PC-3 (cell line): ENCODE data around the gene LTBR.

ENCODE experiments used
- EZH2 ChIP-seq: fragments of 300-600 bp; sonication (generic); IDR thresholded peaks from one replicate; pipeline ENCODE4 v1.6.1; 2017; ENCODE audit warnings: antibody characterized with exemption, mild to moderate bottlenecking, low read length; ENCODE audit not compliant: unreplicated experiment
- TF ChIP-seq, protein P1 (sequence below): fragments of 300-600 bp; sonication (generic); conservative IDR thresholded peaks from 2 replicates; pipeline ENCODE4 v1.5.1; 2017; ENCODE audit warnings: antibody characterized with exemption, low read depth, mild to moderate bottlenecking, low read length

DNA sequence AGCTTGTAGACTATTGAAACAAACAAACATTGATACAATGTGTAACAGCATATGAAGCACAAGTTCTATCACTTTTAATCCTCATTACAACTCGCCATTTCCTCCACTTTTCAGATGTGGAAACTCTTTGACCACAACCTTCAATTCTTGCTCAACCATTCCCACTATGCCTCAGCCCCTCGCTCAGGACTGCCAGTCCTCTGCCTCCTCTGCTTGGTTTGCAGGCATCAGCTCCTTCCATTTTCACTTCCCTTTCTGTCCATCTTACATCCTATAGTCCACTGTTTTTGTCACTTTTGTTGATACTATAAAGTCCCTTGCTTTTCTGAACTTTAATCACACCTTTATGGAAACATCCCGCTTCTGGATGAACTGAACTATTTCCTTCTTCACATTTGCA lies 32.6 kb downstream of the LTBR start:
- TF ChIP-seq, protein P1, sequence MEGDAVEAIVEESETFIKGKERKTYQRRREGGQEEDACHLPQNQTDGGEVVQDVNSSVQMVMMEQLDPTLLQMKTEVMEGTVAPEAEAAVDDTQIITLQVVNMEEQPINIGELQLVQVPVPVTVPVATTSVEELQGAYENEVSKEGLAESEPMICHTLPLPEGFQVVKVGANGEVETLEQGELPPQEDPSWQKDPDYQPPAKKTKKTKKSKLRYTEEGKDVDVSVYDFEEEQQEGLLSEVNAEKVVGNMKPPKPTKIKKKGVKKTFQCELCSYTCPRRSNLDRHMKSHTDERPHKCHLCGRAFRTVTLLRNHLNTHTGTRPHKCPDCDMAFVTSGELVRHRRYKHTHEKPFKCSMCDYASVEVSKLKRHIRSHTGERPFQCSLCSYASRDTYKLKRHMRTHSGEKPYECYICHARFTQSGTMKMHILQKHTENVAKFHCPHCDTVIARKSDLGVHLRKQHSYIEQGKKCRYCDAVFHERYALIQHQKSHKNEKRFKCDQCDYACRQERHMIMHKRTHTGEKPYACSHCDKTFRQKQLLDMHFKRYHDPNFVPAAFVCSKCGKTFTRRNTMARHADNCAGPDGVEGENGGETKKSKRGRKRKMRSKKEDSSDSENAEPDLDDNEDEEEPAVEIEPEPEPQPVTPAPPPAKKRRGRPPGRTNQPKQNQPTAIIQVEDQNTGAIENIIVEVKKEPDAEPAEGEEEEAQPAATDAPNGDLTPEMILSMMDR, result no peak
- no peak for TF ChIP-seq EZH2
